Spleen (tissue), 7 donors: ENCODE data around the gene UBE2E2.

Source experiments
- CTCF ChIP-seq, 11 experiments: fragments of 200-600 bp in 7 of 11; fragments of 450-650 bp in 4 of 11; sonication (generic) in 4 of 11; IDR thresholded peaks in 8 of 11; conservative IDR thresholded peaks in 3 of 11; 1 replicate in 7 of 11; 2 replicates in 4 of 11; pipeline versions ENCODE4 v1.4.0 to v1.8.0; 2016 to 2021; ENCODE audit warnings: antibody characterized with exemption in 11 of 11, inconsistent platforms in 4 of 11, mild to moderate bottlenecking in 1 of 11
- POLR2A ChIP-seq, 3 donors: fragments of 450-650 bp; IDR thresholded peaks; one replicate each; pipeline ENCODE4 v1.5.1; 2017; ENCODE audit warnings: antibody characterized with exemption in 3 of 3, mild to moderate bottlenecking in 1 of 3
- POLR2AphosphoS5 ChIP-seq, 3 donors: sonication (generic); formaldehyde crosslinking; IDR thresholded peaks; one replicate each; pipeline ENCODE4 v1.5.1; 2017; ENCODE audit warnings: antibody characterized with exemption in 3 of 3
- donor health status: DM: no; HTN: no; CAD: no; lungs with moderate emphysema.
- donor health status: DM: no; HTN: no; CAD: no.
- donor health status: DM: no; HTN: no; CAD: no.

GRCh38 chr3:23542079-23542478 lies 339.0 kb downstream of the UBE2E2 start:
- no peak for TF ChIP-seq POLR2A (IDR thresholded peaks at IDR 0.05)
- TF ChIP-seq POLR2AphosphoS5 (IDR thresholded peaks at IDR 0.05), result no peak
- TF ChIP-seq CTCF (IDR thresholded peaks at IDR 0.05 in 8 of 11, conservative IDR thresholded peaks at IDR 0.05 in 3 of 11), result no peak
